Measurements from ENCODE around the gene BBS10. TPM values are rescaled to one million over a fixed set of nuclear protein-coding genes. Genes with fewer than 3 reads are reported as not detected.
A peak's percentile ranks its signal among the peaks of the same experiment; 100 is the strongest.

The BBS10 gene
- total RNA-seq, 1 experiment from 2014 or later = 7.5 TPM

- CTCF ChIA-PET = no interaction called here
- Histone ChIP-seq H2AFZ (ENCODE audit: low read length) (peak overlapping the region; percentile 40), H3K4me3 (ENCODE audit: low read length) (peak overlapping the region; percentile 26; the same call in 1 of the 2 replicates), H3K27me3 (ENCODE audit: low read length) (no peaks in the 10 kb centered on the region), H3F3A (ENCODE audit: low read length, unreplicated experiment) (no peaks in the 10 kb centered on the region), H3K9ac (ENCODE audit: low read length) (no peak overlapping the region), H3K9me2 (replicated peaks; ENCODE audit: low read length) (no peaks in the 10 kb centered on the region), H3K9me3 (ENCODE audit: low read length) (no peaks in the 10 kb centered on the region), H4K20me1 (ENCODE audit: low read length) (no peaks in the 10 kb centered on the region), H3K27ac (ENCODE audit: low read length) (no peak overlapping the region), H3K4me1 (ENCODE audit: insufficient read depth, low read length) (0 out of 2 replicates have a peak, but pooled peaks cover 5% of the 10 kb centered on the region), H3K4me2 (ENCODE audit: low read length) (0 out of 2 replicates have a peak overlapping the region, but pooled peaks have one; percentile 18), H3K79me2 (ENCODE audit: low read length) (no peaks in the 10 kb centered on the region), H3K36me3 (ENCODE audit: low read depth, low read length) (no peaks in the 10 kb centered on the region)
- BruUV-seq (replicated peaks) = no TSS peak
- POLR2A ChIA-PET (ENCODE audit: unreplicated experiment) = interaction anchor here (0.6 to 0.7 kb wide), 2 partner anchors 31 to 42 kb away, joined by 3 to 7 read pairs; no protein-coding TSS in a partner anchor
- ATAC-seq = no peak; the same call in 1 of the 2 replicates
- DNase-seq = no peak
- intact Hi-C loops (cut with micrococcal nuclease) = no loop called here
- TF ChIP-seq CTCF (conservative IDR thresholded peaks at IDR 0.05; ENCODE audit: low read depth, low read length) (no peak), EZH2 (IDR thresholded peaks at IDR 0.05; ENCODE audit: low read length, unreplicated experiment) (no peak), EZH2phosphoT487 (IDR thresholded peaks at IDR 0.05; ENCODE audit: borderline replicate concordance, low read length) (no peak)
These were observed 29.2 kb downstream of the BBS10 start for GRCh38 chr12:76318773-76319594.

GRCh38 chr12:76317976-76318375 is 30.2 kb downstream of the BBS10 start:
- ATAC-seq (no peak), DNase-seq (no peak)
- intact Hi-C loops (cut with micrococcal nuclease) = no loop called here
- TF ChIP-seq EZH2phosphoT487 (IDR thresholded peaks at IDR 0.05; ENCODE audit: borderline replicate concordance, low read length) (no peak), CTCF (conservative IDR thresholded peaks at IDR 0.05; ENCODE audit: low read depth, low read length) (no peak), EZH2 (IDR thresholded peaks at IDR 0.05; ENCODE audit: low read length, unreplicated experiment) (no peak)
- H3K27ac ChIP-seq (ENCODE audit: low read length) = no peak overlapping the region
- no peaks in the 10 kb centered on the region for H3K36me3 ChIP-seq (ENCODE audit: low read depth, low read length)
- H3K9ac ChIP-seq (ENCODE audit: low read length) = no peak overlapping the region
- no peak overlapping the region for H3K4me3 ChIP-seq (ENCODE audit: low read length)
- H3K4me2 ChIP-seq (ENCODE audit: low read length) = no peak overlapping the region
- no peaks in the 10 kb centered on the region for H3K27me3 ChIP-seq (ENCODE audit: low read length)
- ChIA-PET CTCF (no interaction called here), POLR2A (ENCODE audit: unreplicated experiment) (no interaction called here)
- BruUV-seq (replicated peaks) = no TSS peak
- H3F3A ChIP-seq (ENCODE audit: low read length, unreplicated experiment) = no peaks in the 10 kb centered on the region
- H2AFZ ChIP-seq (ENCODE audit: low read length) = no peak overlapping the region
- H3K9me3 ChIP-seq (ENCODE audit: low read length) = no peaks in the 10 kb centered on the region
- H4K20me1 ChIP-seq (ENCODE audit: low read length) = no peaks in the 10 kb centered on the region
- H3K79me2 ChIP-seq (ENCODE audit: low read length) = no peaks in the 10 kb centered on the region
- H3K9me2 ChIP-seq (replicated peaks; ENCODE audit: low read length) = no peaks in the 10 kb centered on the region
- 0 out of 2 replicates have a peak, but pooled peaks cover 5% of the 10 kb centered on the region for H3K4me1 ChIP-seq (ENCODE audit: insufficient read depth, low read length)

- Histone ChIP-seq H3K79me2 (ENCODE audit: low read length) (no peaks in the 10 kb centered on the region), H2AFZ (ENCODE audit: low read length) (no peak overlapping the region), H3F3A (ENCODE audit: low read length, unreplicated experiment) (no peaks in the 10 kb centered on the region), H4K20me1 (ENCODE audit: low read length) (no peaks in the 10 kb centered on the region), H3K4me2 (ENCODE audit: low read length) (no peak overlapping the region), H3K9me2 (replicated peaks; ENCODE audit: low read length) (no peaks in the 10 kb centered on the region), H3K4me3 (ENCODE audit: low read length) (no peak overlapping the region), H3K27me3 (ENCODE audit: low read length) (no peaks in the 10 kb centered on the region), H3K9ac (ENCODE audit: low read length) (no peak overlapping the region), H3K4me1 (ENCODE audit: insufficient read depth, low read length) (0 out of 2 replicates have a peak, but pooled peaks cover 5% of the 10 kb centered on the region), H3K36me3 (ENCODE audit: low read depth, low read length) (no peaks in the 10 kb centered on the region), H3K27ac (ENCODE audit: low read length) (no peak overlapping the region), H3K9me3 (ENCODE audit: low read length) (no peaks in the 10 kb centered on the region)
- no TSS peak for BruUV-seq (replicated peaks)
- TF ChIP-seq CTCF (conservative IDR thresholded peaks at IDR 0.05; ENCODE audit: low read depth, low read length) (no peak), EZH2phosphoT487 (IDR thresholded peaks at IDR 0.05; ENCODE audit: borderline replicate concordance, low read length) (no peak), EZH2 (IDR thresholded peaks at IDR 0.05; ENCODE audit: low read length, unreplicated experiment) (no peak)
- ChIA-PET POLR2A (ENCODE audit: unreplicated experiment) (no interaction called here), CTCF (no interaction called here)
- no peak for DNase-seq
- intact Hi-C loops (cut with micrococcal nuclease) = no loop called here
- ATAC-seq = no peak
These were observed 31.7 kb downstream of the BBS10 start for GRCh38 chr12:76316468-76316867.

Data from PC-3 (cell line).